Iris pigment epithelial cell (primary cell): ENCODE results near the gene GRAMD4.

Experiments
- DNase-seq: peaks from one replicate; pipeline ENCODE4 v3.0.0-alpha.2; 2011; ENCODE audit warnings: low read depth

The GRAMD4 gene

DNA sequence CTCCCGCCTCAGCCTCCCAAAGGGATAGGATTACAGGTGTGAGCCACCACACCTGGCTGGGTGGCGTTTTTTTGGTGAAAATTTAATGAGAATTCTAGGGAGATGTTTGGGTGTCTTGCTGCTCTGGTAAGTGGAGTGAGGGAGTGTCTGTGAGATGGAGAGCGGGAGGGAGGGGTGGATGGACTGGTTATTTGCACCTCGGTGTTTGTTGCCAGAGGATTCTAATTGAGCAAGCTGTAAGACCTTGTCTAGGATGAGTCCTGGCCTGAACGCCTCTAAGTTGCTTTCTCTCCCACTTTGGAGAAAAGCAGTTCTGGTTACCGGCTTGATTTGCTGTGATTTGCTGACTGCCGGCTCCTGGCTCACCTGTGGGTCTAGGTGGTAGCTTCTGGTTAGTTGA is 22.0 kb upstream of the GRAMD4 start:
- no peak for DNase-seq

DNA sequence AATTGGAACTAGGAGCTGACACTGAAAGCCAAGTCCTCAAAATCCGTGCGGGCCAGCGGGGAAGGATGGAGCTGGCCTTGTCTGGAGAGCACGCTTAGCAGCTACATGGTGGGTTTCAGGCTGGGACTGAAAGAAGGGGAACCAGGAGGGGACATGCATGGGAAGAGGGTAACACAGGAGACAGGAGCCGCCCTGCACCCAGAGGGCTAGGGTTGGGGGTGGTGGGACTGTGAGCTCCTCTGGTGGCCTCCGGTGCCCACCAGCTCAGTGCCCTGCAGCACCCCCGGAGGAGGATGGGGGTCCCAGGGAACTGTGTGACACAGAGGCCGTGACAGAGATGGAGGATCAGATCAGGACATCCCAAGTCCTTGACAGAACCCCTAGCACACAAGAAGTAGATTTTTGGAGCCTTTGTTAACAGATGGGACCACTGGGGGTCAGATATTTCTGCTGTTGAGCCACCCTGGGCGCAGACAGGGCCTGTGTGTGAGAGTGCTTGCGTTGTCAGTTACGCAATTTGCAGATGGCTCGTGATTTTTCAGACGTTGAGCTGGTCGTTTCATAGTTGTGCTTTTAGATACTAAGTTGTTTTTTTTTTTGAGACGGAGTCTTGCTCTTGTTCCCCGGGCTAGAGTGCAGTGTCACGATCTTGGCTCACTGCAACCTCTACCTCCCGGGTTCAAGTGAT is 21.3 kb upstream of the GRAMD4 start:
- DNase-seq, result peak; percentile 25

DNA sequence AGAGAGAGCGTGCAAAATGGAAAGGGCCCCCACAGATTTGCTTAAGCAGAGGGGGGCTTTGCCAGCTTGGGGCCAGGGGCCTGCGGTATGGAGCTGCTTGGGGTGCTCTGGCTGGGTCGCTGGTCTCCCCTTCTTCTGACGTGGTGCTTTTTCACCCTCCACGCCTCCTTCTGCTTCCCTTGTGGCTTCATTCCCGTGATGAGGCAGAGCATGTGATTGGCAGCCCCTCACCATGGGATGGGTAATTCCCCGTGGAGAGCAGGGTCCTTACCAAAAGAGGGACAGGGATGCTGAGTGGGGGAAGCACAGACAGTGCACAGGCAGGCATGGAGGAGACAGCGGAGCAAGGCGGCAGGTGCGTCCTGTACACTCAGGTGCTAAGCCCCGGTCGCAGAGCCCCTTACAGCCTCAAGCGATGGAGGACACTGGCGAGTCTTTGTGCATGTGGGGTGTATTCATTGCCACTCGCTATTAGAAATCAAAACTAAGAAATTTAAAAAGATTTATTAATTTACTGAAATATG is 19.9 kb upstream of the GRAMD4 start:
- DNase-seq, result no peak

DNA sequence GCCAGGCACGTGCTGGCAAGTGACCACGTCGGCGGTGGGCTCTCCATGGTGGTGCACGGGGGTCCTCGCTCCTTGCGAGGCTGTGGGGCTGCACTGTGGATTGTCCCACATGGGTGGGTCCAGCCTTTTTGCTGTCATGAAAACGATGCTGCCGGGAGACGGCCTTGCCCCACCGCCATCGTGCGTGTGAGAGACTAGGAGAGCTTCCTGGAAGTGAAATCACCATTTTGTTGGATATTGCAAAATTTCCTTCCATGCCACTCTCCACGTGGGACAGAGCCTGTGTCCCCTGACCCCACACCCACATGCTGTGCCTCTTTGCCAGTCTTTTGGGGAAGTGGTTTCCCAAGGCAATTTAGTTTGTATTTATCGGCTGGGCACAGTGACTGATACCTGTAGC is 18.2 kb upstream of the GRAMD4 start:
- no peak for DNase-seq

DNA sequence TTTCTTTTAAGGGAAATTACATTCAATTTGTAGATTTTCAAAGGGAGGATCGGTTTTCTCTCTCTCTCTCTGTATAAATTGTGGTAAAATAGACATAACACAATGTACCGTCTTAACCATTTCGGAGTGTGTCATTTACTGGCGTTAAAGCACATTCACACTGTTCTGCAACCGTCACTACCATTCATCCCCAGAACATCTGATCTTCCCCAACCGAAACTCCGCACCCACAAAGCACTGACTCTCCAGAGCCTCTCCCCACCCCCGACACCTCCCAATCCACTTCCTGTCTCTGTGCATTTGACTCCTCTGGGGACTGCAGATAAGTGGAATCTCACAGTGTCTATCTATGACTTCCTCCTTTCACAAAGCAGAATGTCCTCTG is 15.9 kb upstream of the GRAMD4 start:
- peak; percentile 39 for DNase-seq

DNA sequence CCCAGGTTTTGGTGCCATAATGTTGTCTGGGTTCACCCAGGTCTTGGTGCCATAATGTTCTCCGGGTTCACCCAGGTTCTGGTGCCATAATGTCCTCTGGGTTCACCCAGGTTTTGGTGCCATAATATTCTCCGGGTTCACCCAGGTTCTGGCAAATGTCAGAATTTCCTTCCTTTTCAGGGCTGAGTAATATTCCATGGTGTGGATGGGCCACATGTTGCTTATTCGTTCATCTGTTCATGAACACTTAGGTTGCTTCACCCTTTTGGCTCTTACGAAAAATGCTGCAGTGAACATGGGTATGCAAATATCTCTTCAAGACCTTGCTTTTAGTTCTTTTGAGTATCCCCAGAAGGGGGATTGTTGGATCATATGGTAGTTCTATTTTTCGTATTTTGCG is 15.1 kb upstream of the GRAMD4 start:
- DNase-seq, result no peak

DNA sequence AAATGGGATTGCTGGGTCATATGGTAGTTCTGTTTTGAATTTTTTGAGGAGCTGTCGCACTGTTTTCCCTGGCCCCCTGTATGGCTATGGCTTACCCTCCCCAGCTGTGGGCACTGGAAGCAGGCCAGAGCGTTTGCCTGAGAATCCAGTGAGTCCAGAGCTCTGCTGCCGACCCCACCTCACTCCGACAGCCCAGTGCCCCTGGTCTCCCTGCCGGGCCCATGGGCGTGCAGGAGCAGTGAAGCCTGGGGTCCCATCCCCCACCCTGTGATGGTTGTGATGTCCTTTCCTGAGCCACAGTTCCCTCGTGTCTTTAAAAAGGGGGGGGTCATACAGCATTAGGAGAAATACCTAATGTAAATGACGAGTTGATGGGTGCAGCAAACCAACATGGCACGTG is 13.3 kb upstream of the GRAMD4 start:
- no peak for DNase-seq

DNA sequence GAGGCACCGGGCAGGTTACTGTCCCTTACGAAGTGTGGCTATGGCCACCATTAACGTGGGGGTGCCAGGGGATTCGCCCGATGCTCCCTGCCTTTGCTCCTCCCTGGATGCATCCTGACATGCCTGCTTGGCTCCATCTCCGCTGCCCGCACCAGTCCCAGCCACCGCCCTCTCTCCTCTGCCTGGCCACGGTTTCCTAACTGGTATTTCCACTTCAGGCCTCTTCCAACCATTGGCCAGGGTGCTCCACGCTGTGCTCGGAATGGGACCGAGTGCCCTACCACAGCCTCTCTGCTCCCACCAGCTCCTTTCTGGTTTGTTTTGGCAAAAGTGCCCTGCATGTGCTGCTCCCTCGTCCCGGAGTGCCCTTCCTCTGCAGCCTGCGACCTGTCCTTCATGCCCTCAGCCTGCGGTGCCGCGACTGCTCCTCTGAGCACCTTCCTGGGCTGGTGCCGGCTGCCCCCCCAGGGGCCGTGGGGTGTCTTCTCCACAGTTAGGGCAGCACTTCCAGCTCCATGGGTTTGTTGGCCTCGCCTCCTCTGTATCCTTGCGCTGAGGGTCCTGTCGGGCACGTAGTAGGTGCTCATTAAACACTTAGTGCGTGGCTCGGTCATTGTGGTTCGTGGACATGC is 12.6 kb upstream of the GRAMD4 start:
- no peak for DNase-seq

DNA sequence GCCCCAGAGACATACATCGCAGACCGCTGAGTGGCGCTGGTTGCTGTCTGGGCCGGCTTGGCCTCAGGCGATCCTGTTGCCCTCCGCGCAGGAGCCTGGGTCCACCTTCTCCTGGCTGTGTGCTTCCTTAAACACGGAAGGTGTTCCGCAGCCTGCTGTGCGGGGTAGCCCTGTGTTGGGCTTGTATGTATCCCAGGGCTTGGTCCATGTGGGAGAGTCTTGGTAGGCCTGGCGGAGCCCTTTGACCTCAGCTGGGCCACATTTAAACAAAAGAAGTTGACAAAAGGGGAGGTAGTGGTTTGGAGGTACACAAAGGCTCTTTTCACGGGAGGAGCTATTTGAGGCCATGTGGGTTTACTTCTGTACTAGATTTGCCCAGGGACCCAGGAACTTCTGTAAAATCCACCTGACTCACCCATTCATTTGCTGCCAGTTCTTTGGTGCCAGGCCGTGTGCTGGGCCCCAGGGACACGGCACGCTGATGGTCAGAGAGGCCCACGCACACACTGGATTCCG is 11.0 kb upstream of the GRAMD4 start:
- DNase-seq, result no peak

DNA sequence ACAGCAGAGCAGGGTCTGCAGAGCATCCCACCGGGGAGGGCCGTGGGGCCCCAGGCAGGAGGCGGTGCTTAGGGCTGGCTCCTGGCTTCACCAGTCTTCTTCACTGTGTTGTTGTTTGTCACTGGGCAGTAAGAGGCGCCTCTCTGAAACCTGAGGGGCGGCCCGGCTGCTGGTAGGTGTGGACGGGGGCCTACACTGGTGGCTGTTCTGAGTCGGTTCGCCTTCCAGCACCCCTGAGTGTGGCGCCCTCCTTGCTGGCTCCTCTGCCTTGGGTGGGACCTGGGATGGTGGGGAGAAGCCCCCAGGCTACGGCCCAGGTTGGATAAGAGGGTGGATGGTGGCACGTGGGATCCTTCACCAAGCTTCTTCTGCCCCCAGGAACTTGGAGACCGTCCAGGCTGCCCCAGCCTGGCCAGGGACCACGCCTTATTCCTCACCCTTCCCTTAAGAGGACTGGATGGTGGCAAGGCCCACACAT is 10.4 kb upstream of the GRAMD4 start:
- DNase-seq, result no peak

DNA sequence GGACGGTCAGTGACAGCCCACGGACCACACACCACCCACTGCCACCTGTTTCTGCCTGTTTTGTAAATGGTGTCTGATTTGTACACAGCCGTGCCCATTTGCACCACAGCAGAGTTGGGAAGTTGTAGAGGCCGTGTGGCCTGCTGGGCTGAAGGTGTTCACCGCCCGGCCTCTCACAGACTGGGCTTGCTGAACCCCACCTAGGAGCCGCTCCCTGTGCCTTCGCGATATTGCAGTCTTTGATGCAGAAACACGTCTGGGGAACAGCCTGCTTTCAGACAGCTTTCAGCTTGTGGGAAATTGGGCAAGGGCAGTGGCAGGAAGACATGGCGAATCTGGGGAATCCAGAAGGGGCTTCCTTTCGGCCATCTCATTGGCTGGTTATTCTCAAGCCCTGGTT is 9.8 kb upstream of the GRAMD4 start:
- DNase-seq, result no peak

DNA sequence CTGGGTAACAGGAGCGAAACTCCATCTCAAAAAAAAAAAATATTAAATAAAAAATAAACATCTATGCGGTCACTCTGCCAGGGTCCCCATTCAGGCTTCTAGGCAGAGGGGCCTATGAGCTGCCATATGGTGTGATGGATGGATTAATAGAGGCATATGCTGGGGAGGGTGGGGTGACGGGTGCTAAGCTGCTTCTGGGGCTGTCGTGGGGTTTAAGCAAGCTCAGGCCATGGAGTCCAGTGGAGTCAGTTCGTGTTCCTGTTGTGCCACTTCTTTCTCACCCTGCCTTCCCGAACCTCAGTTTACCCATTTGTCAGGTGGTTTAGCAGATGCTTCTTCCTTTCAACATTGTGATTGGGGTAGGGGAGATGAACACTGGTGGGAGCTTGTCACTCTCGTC is 9.0 kb upstream of the GRAMD4 start:
- no peak for DNase-seq

DNA sequence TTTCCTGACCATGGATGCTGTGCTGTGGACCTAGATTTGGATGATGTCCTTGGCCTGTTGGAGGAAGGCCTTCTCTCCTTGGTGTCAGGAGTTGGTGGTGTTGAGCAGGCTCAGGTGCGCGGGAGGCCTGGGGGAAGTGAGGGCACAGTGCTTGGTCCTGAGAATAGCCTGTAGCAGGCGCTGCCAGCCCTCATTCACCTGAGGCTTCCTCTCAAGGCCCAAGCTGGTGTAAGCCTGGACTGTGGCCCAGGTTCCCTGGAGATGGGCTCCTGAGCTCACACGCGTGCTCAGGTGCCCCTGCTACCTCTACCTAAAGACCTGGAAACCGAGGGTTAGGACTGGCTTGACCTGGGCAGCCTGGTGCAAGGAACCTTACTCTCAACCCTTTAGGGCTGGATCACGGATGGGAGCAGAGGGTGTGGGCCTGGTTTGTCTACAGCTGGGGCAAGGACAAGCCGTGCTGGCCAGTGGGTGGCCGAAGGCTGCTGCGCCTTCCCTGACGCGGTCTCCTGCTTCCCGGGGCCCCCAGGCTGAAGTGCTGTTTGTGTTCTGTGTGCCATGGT is 7.8 kb upstream of the GRAMD4 start:
- no peak for DNase-seq

DNA sequence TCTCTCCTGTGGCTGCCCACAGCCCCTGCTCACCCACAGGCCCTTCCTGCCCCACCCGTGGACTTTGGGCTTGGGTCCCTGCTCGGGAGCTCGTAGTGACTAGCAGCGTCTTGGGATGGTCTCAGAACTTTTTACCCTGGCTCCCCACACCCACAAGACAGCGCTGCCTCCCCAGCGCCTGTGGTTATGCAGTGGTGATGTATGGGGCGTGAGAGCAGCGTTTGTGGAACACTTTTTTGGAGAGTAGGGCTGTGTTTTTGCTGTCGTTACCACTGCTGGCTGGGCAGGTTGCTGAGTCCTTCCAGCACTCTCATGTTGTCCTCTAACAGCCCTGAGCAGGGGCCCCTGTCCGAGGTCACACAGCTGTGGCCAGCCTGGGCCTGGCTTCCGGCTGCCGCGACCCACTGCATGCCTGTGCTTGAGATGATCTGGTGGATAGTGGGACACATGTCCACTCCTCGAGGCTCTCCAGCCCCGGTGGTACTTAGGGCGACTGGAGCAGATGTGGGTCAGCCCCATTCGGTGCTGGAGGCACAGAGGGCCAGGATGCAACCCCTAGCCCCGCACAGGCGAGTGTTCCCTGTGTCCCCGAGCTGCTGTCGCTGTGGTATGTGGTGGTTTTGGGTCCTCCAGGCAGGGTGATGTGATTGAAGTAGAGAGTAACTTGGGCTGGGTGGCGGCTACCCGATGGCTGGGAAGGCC is 7.1 kb upstream of the GRAMD4 start:
- no peak for DNase-seq

DNA sequence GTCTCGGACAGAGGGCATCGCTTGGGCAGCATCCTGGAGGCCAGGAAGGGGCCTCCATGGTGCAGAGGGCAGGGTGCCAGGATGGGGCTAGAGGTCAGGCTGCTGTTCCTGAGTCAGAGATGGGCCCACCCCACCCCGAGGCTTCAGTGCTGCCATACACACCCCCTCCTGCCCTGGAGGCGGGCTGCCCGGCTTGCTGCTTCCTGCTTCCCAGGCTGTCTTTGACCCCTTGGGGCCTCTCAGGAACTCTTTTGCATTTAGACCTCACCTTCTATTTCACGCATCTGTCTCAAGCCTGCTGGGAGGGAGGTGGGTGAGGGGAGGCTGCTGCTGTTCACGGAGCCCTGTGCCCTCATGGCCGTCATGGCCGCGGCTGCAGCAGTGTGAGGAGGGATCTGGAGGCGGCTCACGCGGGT is 6.6 kb upstream of the GRAMD4 start:
- no peak for DNase-seq

DNA sequence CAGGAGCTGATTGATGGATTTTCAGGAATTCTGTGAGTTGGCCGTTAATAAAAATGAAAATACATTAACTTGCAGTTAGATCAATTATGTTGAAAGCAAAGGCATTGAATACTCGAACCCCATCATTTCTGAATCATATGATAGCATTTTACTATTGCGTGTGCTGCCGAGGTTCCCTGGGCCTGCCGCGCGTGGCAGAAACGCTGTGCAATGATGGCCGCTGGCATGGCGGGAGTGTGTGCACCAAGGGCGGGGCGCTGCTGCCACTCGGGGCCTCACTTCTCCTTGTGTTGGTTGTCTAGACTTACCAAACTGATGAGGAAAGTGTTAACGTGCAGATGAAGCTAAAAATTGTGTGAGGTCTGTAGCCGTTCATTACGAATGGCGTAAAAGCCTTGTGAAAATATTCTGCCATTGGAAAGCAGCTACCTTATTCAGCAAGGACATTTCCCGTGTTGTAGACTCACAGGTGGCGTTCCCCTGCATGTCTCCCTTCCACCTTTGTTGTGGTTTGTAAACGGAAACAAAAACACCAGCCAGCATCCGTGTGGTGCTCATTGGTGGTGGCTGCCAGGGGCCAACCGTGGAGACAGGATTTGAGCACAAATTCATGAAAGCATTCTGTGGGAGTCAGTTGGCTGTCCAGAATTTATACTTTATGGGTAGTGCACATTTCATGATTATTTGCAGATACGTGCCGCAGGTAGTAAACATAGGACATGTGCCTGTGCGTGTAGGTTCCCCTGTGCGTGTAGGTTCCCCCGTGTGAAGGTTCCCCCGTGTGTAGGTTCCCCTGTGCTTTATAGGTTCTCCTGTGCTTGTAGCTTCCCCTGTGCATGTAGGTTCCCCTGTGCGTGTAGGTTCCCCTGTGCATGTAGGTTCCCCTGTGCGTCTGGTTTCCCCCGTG is 5.9 kb upstream of the GRAMD4 start:
- no peak for DNase-seq

DNA sequence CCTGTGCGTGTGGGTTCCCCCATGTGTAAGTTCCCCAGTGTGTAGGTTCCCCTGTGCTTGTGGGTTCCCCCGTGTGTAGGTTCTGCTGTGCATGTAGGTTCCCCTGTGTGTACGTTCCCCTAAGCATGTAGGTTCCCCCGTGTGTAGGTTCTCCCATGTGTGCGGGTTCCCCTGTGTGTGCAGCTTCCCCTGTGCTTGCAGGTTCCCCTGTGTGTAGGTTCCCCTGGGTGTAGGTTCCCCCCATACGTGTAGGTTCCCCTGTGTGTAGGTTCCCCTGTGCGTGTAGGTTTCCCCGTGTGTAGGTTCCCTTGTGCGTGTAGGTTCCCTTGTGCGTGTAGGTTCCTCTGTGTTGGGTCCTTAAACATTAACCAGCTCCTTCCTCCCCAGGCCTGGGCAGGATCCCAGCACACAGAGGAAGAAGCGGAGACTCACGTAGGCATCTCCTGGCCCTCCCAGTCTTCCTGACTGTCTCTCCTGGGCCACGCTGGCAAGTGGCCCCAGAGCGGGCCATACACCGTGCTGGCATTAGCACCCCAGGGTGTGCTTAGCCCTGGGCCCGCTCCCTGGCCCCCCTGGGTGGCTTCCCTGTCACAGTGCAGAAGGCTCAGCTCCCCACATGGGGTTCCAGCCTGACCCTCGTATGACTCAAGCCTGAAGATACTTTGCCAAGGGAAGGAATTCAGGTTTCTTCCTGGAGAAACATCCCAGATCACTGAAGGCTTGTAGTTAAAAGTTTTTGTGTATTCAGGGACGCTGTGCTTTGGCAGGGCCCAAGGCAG is 2.8 kb upstream of the GRAMD4 start:
- DNase-seq, result no peak

DNA sequence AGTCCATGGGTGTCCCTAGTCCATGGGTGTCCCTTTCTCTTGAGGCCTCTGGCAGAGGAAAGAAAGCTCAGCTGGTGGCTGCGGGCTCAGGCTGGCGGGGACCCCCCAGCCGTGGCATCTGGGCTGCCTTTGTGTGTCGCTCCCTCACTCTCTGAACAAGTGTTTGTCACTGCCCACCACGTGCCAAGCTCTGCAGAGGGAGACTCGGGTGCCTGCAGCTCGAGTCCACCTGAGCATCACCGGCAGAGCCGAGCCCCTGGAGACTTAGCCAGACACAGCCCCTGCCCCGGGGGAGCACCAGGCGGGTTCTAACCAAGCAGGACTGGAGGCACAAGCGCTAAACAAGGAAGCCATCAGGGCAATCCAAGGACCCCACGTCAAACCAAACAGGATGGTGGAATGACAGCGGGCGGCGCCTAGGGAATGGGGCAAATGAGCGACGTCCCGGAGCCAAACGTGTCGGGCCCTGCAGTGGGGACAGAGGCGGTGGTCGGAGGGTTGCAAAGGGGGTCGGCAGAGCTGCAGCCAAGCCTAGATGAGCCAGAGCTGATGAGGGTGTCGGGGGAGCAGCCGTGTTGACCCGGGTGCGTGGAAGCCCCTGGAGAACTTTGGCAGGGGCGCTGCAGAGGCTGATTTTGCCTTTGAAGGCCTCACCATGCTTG is 2.1 kb upstream of the GRAMD4 start:
- DNase-seq, result no peak

DNA sequence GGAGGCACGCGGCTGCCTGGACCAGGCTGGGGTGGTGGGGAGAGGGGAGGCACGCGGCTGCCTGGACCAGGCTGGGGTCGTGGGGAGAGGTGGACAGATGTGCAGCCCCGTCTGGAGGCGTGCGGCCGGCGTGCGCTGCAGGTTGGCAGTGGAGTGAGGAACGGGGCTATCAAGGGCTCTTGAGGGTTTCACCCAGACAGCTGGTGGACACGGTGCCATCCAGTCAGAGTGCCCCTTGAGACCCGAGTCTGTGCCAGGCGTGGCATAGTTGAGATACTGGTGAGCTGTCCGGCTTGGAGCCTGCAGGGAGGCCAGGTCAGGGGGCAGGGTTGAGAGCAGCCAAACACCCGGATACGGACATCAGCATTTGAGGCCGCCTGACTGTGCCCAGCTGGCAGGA is 1.5 kb upstream of the GRAMD4 start:
- no peak for DNase-seq

DNA sequence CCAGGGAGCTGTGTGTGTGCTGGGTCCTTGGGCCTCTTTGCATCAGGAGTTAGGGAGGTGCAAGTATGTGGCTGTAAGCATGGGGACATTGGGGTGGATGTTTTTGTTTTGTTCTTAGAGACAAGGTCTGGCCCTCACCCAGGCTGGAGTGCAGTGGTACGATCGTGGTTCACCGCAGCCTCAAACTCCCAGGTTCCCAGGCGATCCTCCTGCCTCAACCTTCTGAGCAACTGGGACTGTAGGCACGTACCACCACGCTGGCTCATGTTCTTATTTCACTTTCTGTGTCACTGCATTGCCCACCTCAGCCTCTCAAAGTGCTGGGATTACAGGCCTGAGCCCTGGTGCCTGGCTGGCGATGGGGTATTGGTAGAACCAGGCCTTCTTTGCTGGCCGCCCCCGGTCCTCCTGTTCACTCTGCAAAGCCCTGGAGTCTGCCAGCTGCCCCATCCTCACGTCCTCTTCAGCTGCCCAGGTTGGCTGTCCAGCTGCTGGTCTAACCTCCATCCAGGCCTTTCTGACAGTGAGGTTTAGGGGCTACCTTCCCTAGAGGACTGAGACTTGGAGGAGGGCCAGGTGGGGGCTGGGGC is 851 bp upstream of the GRAMD4 start:
- no peak for DNase-seq
